BLaER1 (cell line): Measurements from ENCODE around the gene GMDS.

Source experiments
- H3K27ac ChIP-seq: shearing (Covaris generic); formaldehyde crosslinking; 2 replicates; pipeline ENCODE4 v1.8.1; 2022
- H3K27me3 ChIP-seq: shearing (Covaris generic); formaldehyde crosslinking; 2 replicates; pipeline ENCODE4 v1.8.1; 2022
- H3K36me3 ChIP-seq: shearing (Covaris generic); formaldehyde crosslinking; 2 replicates; pipeline ENCODE4 v1.8.1; 2022
- H3K4me1 ChIP-seq: shearing (Covaris generic); formaldehyde crosslinking; 2 replicates; pipeline ENCODE4 v1.8.1; 2022
- H3K4me2 ChIP-seq: shearing (Covaris generic); formaldehyde crosslinking; 2 replicates; pipeline ENCODE4 v1.8.1; 2022
- H3K4me3 ChIP-seq: shearing (Covaris generic); formaldehyde crosslinking; 2 replicates; pipeline ENCODE4 v1.8.1; 2022
- H3K9ac ChIP-seq: shearing (Covaris generic); formaldehyde crosslinking; 2 replicates; pipeline ENCODE4 v1.8.1; 2022
- H3K9me3 ChIP-seq: shearing (Covaris generic); formaldehyde crosslinking; 2 replicates; pipeline ENCODE4 v1.8.1; 2022
- H4K20me1 ChIP-seq: shearing (Covaris generic); formaldehyde crosslinking; 2 replicates; pipeline ENCODE4 v1.8.1; 2022
- Cebpa-rat ChIP-seq: shearing (Covaris generic); IDR thresholded peaks from 2 replicates; pipeline ENCODE4 v1.8.1; 2022

The GMDS gene

DNA sequence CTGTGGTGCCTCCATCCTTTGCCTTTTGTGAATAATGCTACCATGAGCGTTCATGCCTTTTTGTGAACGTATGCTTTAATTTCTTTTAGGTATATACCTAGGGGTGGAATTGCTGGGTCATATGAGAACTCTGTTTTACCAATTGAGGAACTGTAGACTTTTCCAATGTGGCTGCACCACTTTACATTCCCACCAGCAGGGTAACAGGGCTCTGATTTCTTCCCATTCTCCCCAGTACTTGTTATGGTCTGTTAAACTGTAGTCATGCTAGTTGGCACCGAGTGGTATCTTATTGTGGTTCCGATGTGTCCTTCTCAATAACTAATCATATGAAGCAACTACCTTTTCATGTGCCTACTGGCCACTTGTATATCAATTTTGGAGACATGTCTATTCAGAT is 312.1 kb downstream of the GMDS start:
- Histone ChIP-seq H3K9me3 (peaks cover 15% of the 10 kb centered on the region), H3K9ac (no peak overlapping the region), H3K27ac (no peak overlapping the region), H3K27me3 (no peaks in the 10 kb centered on the region), H3K4me3 (no peak overlapping the region), H3K4me2 (no peak overlapping the region), H3K4me1 (no peaks in the 10 kb centered on the region), H4K20me1 (no peaks in the 10 kb centered on the region), H3K36me3 (peaks cover 5% of the 10 kb centered on the region)
- no peak for TF ChIP-seq Cebpa-rat

GRCh38 chr6:1931817-1932216 is 313.6 kb downstream of the GMDS start:
- Histone ChIP-seq H3K4me2 (no peak overlapping the region), H3K9me3 (peaks cover 18% of the 10 kb centered on the region), H3K27ac (no peak overlapping the region), H3K9ac (no peak overlapping the region), H4K20me1 (no peaks in the 10 kb centered on the region), H3K4me1 (no peaks in the 10 kb centered on the region), H3K36me3 (peaks cover 10% of the 10 kb centered on the region), H3K27me3 (no peaks in the 10 kb centered on the region), H3K4me3 (no peak overlapping the region)
- no peak for TF ChIP-seq Cebpa-rat

DNA sequence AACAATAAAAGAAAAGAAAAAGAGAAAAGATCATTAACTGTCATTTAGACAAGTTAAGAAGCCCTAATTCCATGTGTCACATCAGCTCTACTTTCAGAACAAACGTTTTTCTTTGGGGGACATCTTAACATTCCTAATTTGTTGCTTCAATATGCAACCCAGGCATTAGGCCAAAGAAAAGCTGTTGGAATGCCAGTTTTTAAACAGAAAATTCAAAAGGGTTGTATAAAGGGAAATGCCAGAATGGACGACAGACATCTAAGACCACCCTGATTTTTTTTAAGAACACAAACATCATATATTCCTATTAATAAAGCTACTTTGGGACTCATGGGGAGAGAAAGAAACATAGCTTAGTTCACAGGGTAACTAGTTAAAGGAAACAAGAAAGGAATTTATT is 315.0 kb downstream of the GMDS start:
- Histone ChIP-seq H4K20me1 (no peaks in the 10 kb centered on the region), H3K4me1 (no peaks in the 10 kb centered on the region), H3K9me3 (peaks cover 18% of the 10 kb centered on the region), H3K4me2 (no peak overlapping the region), H3K4me3 (no peak overlapping the region), H3K27ac (no peak overlapping the region), H3K27me3 (no peaks in the 10 kb centered on the region), H3K9ac (no peak overlapping the region), H3K36me3 (peaks cover 10% of the 10 kb centered on the region)
- no peak for TF ChIP-seq Cebpa-rat

DNA sequence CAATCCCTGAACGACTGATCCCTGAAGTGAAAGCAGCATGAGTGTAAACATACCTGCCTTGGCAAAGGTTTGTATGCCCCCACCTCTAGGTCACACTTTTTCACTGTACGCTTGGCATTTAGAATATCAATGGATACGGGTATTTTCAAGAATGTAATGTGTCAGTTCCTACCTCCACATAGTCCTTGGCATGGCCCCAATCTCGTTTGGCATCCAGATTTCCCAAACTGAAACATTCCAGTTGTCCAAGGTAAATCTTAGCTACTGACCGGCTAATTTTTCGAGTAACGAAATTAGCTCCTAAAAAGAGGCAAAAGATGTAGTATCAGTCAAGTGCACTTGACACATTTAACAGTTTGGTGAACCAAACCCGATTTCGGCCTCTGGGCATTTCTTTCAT is 315.5 kb downstream of the GMDS start:
- peaks cover 10% of the 10 kb centered on the region for H3K36me3 ChIP-seq
- no peak overlapping the region for H3K9ac ChIP-seq

GRCh38 chr6:1925743-1926430 is 319.5 kb downstream of the GMDS start:
- H3K27ac ChIP-seq: no peak overlapping the region
- no peaks in the 10 kb centered on the region for H4K20me1 ChIP-seq
- H3K9ac ChIP-seq: no peak overlapping the region
- H3K4me1 ChIP-seq: no peaks in the 10 kb centered on the region
- H3K9me3 ChIP-seq: peaks cover 6% of the 10 kb centered on the region
- no peak for TF ChIP-seq Cebpa-rat
- H3K4me3 ChIP-seq: no peak overlapping the region
- no peak overlapping the region for H3K4me2 ChIP-seq
- H3K36me3 ChIP-seq: peaks cover 13% of the 10 kb centered on the region; the same call in 1 of the 2 replicates
- no peaks in the 10 kb centered on the region for H3K27me3 ChIP-seq

More for the DNA sequence above, 315.5 kb downstream of the GMDS start:
- Histone ChIP-seq H4K20me1 (no peaks in the 10 kb centered on the region), H3K27ac (no peak overlapping the region), H3K4me3 (no peak overlapping the region), H3K4me2 (no peak overlapping the region), H3K27me3 (no peaks in the 10 kb centered on the region), H3K4me1 (no peaks in the 10 kb centered on the region), H3K9me3 (peaks cover 16% of the 10 kb centered on the region)
- TF ChIP-seq Cebpa-rat: no peak

DNA sequence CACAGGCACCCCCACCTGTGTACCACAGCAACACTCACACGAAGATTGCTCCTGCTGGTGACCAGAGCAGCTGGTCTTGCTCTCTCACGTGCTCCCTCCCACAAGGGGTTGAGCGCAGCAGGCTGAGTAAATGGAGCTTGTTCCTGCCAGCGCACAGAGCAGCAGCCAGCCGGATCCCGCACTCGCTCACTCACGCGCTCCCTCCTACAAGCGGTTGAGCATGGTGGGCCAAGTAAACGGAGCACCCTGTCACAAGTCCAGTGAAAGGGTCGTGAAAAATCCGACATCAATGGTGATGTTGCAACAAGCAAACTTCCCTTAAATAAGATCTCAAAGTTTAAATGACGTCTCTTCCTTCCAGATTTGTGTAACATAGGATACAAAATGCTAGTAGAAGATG is 322.0 kb downstream of the GMDS start:
- Histone ChIP-seq H3K9me3 (peaks cover 6% of the 10 kb centered on the region), H4K20me1 (no peaks in the 10 kb centered on the region), H3K4me2 (no peak overlapping the region), H3K36me3 (0 out of 2 replicates have a peak, but pooled peaks cover 8% of the 10 kb centered on the region), H3K4me1 (peaks cover 5% of the 10 kb centered on the region), H3K27me3 (no peaks in the 10 kb centered on the region), H3K4me3 (no peak overlapping the region), H3K27ac (no peak overlapping the region), H3K9ac (no peak overlapping the region)
- TF ChIP-seq Cebpa-rat: no peak

GRCh38 chr6:1917626-1918371 is 327.6 kb downstream of the GMDS start:
- peaks cover 25% of the 10 kb centered on the region for H3K4me1 ChIP-seq
- peaks cover 11% of the 10 kb centered on the region; the same call in 1 of the 2 replicates for H3K36me3 ChIP-seq
- H3K27me3 ChIP-seq: no peaks in the 10 kb centered on the region
- no peaks in the 10 kb centered on the region for H3K9me3 ChIP-seq
- H4K20me1 ChIP-seq: no peaks in the 10 kb centered on the region
- 0 out of 2 replicates have a peak overlapping the region, but pooled peaks have one; percentile 21 for H3K4me2 ChIP-seq
- no peak overlapping the region for H3K9ac ChIP-seq
- no peak overlapping the region for H3K4me3 ChIP-seq
- H3K27ac ChIP-seq: no peak overlapping the region
- no peak for TF ChIP-seq Cebpa-rat

DNA sequence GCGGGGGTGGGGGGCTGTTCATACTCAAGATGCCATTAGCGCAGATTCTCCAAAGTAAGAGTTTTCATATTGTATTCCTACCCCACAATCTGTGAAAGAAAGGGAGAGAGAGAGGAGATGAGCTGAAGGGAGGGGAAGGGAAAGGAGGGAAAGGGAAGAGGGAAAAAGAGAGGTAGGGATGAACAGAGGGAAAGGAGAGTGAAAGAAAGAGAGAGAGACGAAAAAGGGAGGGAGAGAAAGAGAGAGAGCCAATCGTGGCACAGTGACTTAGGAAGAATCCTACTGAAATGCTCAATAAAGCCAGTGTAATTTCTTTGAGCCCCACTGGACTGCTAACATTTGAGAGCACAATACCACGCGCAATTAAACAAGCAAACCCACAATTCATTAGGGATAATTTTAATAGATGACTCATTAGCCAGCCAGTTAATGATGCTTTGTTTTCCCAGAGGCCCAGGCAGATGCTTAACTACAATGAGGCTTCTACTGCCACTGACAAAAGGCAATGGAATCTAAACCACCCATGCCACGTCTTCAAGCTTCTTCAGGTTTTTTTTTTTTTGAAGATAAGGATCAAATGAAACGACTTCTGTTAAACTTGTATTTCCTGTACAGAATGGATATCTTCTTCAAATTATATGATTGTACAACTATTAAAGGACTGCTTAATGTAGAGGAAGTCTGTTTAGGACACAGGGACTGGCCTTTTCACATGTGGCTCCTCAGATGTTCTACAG is 328.9 kb downstream of the GMDS start:
- no peak for TF ChIP-seq Cebpa-rat
- H3K36me3 ChIP-seq: peaks cover 11% of the 10 kb centered on the region; the same call in 1 of the 2 replicates
- no peaks in the 10 kb centered on the region for H4K20me1 ChIP-seq
- no peaks in the 10 kb centered on the region for H3K27me3 ChIP-seq
- H3K9ac ChIP-seq: no peak overlapping the region
- H3K27ac ChIP-seq: no peak overlapping the region
- no peaks in the 10 kb centered on the region for H3K9me3 ChIP-seq
- H3K4me1 ChIP-seq: peaks cover 25% of the 10 kb centered on the region
- no peak overlapping the region for H3K4me2 ChIP-seq
- H3K4me3 ChIP-seq: no peak overlapping the region

GRCh38 chr6:1915226-1915625 is 330.2 kb downstream of the GMDS start:
- Histone ChIP-seq H3K4me2 (no peak overlapping the region), H3K27ac (no peak overlapping the region), H3K9ac (no peak overlapping the region), H4K20me1 (no peaks in the 10 kb centered on the region), H3K27me3 (no peaks in the 10 kb centered on the region), H3K9me3 (no peaks in the 10 kb centered on the region), H3K4me3 (no peak overlapping the region), H3K36me3 (peaks cover 11% of the 10 kb centered on the region; the same call in 1 of the 2 replicates), H3K4me1 (peaks cover 25% of the 10 kb centered on the region)
- no peak for TF ChIP-seq Cebpa-rat

DNA sequence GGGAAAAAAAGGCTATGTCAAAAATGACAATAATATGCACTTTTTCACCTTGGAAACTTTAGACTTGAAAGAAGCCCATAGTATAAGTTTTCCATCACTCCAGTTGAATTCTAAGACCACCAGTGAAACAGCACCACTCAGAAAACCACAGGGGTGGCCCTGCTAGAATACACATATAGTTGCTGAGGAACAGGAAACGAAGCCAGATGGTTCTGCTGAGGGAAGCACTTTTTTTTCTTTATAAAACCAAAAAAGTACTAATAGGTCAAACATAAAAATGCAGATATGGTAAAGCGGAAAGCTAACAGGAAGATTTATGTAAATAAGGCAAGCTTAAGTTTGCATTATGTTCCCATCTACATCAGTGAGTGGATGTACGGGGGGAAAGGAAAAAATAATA is 331.8 kb downstream of the GMDS start:
- no peaks in the 10 kb centered on the region for H3K9me3 ChIP-seq
- peaks cover 16% of the 10 kb centered on the region; the same call in 1 of the 2 replicates for H3K36me3 ChIP-seq
- H3K27ac ChIP-seq: no peak overlapping the region
- H3K9ac ChIP-seq: no peak overlapping the region
- H3K27me3 ChIP-seq: no peaks in the 10 kb centered on the region
- H3K4me3 ChIP-seq: no peak overlapping the region
- H3K4me2 ChIP-seq: peak overlapping the region; percentile 33
- H4K20me1 ChIP-seq: no peaks in the 10 kb centered on the region
- TF ChIP-seq Cebpa-rat: no peak
- H3K4me1 ChIP-seq: peaks cover 21% of the 10 kb centered on the region
